K562 (cell line): ENCODE data around the gene TRMT10A. TPM values are rescaled to one million over a fixed set of nuclear protein-coding genes. Genes with fewer than 3 reads are reported as not detected.

Experiments used
- ATAC-seq: fragments of 200-7000 bp; cut with Tn5 transposase; 3 replicates; pipeline ENCODE4 v1.9.1; 2020; ENCODE audit warnings: moderate library complexity
- BruUV-seq: library from RNA; stranded (reverse); fragments of 400-500 nt; replicated peaks from 2 replicates; lab custom pipeline; 2021; lab: Mats Ljungman, UMichigan
- CTCF ChIA-PET: fragments of 300-600 bp; formaldehyde crosslinking; extraction: SDS; loops from one replicate; lab custom pipeline; 2021; ENCODE audit warnings: low intra/inter-chr PET ratio; lab: Yijun Ruan, JAX
- POLR2A ChIA-PET: fragments of 300-600, 350-650 bp; sonication (Branson Sonifier 250); formaldehyde crosslinking; extraction: SDS; loops from one replicate; lab custom pipeline; 2021; ENCODE audit warnings: antibody characterized with exemption, inconsistent platforms; lab: Yijun Ruan, JAX
- DNase-seq, 4 experiments: peaks; one replicate each; pipeline versions ENCODE4 v3.0.0 to v3.0.0-alpha.2; 2011 to 2018; ENCODE audit warnings: low spot score in 3 of 4, mixed read lengths in 3 of 4; ENCODE audit errors: extremely low read depth in 1 of 4
- FAIRE-seq: peaks from 2 replicates; lab custom pipeline; 2011; peaks lifted over from hg19 to GRCh38; lab: Jason Lieb, UNC
- H2AFZ ChIP-seq: 2 replicates; pipeline ENCODE4 v1.6.0; 2011; ENCODE audit warnings: low read depth, low read length, control low read depth, inconsistent platforms
- H3K27ac ChIP-seq: fragments of 200-600 bp; 3 replicates; pipeline ENCODE4 v1.8.0; 2011; ENCODE audit warnings: low read depth, mild to moderate bottlenecking, control low read depth, inconsistent platforms, low read length, moderate library complexity, mixed read lengths; ENCODE audit errors: extremely low read depth
- H3K27me3 ChIP-seq, 2 experiments: fragments of 300-600 bp in 1 of 2; 2 replicates in 1 of 2; 3 replicates in 1 of 2; pipeline versions ENCODE4 v1.6.0 to v1.8.0; 2011; ENCODE audit warnings: inconsistent platforms in 2 of 2, low read length in 2 of 2, mild to moderate bottlenecking in 1 of 2, mixed read lengths in 1 of 2, moderate library complexity in 1 of 2; ENCODE audit not compliant: control insufficient read depth in 2 of 2, insufficient read depth in 2 of 2
- H3K36me3 ChIP-seq: fragments of 300-600 bp; 3 replicates; pipeline ENCODE4 v1.8.0; 2011; ENCODE audit warnings: mild to moderate bottlenecking, low read length, inconsistent platforms; ENCODE audit not compliant: control insufficient read depth, insufficient read depth
- H3K4me1 ChIP-seq, 2 experiments: fragments of 200-600 bp in 1 of 2; replicated peaks in 1 of 2; 2 replicates in 1 of 2; 3 replicates in 1 of 2; pipeline versions ENCODE4 v1.5.1 to v1.8.0; 2011; ENCODE audit warnings: inconsistent platforms in 2 of 2, low read length in 2 of 2, mild to moderate bottlenecking in 1 of 2, mixed read lengths in 1 of 2, moderate library complexity in 1 of 2; ENCODE audit not compliant: control insufficient read depth in 2 of 2, insufficient read depth in 2 of 2
- H3K4me2 ChIP-seq: 2 replicates; pipeline ENCODE4 v1.6.1; 2011; ENCODE audit warnings: low read length, control low read depth, inconsistent platforms, mixed read lengths; ENCODE audit not compliant: insufficient read depth
- H3K4me3 ChIP-seq: fragments of 200-600 bp; sonication (generic), shearing (Covaris generic); 2 replicates; pipeline ENCODE4 v1.5.1; 2016; ENCODE audit warnings: control low read depth, inconsistent platforms
- H3K79me2 ChIP-seq: fragments of 200-600 bp; 3 replicates; pipeline ENCODE4 v1.8.0; 2011; ENCODE audit warnings: low read length, inconsistent platforms; ENCODE audit not compliant: control insufficient read depth, insufficient read depth
- H3K9ac ChIP-seq, 2 experiments: 2 replicates each; pipeline versions ENCODE4 v1.6.0 to v1.6.1; 2011; ENCODE audit warnings: low read depth in 2 of 2, low read length in 2 of 2, control low read depth in 1 of 2, inconsistent platforms in 1 of 2, mild to moderate bottlenecking in 1 of 2, mixed read lengths in 1 of 2; ENCODE audit not compliant: insufficient read depth in 1 of 2
- H3K9me1 ChIP-seq: one replicate; pipeline ENCODE4 v1.6.0; 2011; ENCODE audit warnings: inconsistent platforms, mild to moderate bottlenecking, low read length, moderate library complexity; ENCODE audit not compliant: control insufficient read depth, insufficient read depth
- H3K9me3 ChIP-seq: replicated peaks from 2 replicates; pipeline ENCODE4 v1.5.1; 2011; ENCODE audit warnings: low read depth, low read length, inconsistent platforms; ENCODE audit not compliant: control insufficient read depth, insufficient read depth
- H4K20me1 ChIP-seq: replicated peaks from 2 replicates; pipeline ENCODE4 v1.6.1; 2011; ENCODE audit warnings: low read length, inconsistent platforms, mixed read lengths; ENCODE audit not compliant: control insufficient read depth, insufficient read depth
- CBX3 ChIP-seq, 2 experiments: IDR thresholded peaks; 1 replicate in 1 of 2; 2 replicates in 1 of 2; pipeline ENCODE4 v1.6.1; 2012; ENCODE audit warnings: inconsistent platforms in 2 of 2, low read length in 2 of 2, borderline replicate concordance in 1 of 2, control low read depth in 1 of 2
- LEF1 ChIP-seq: fragments of 450-650 bp; IDR thresholded peaks from 2 replicates; pipeline ENCODE4 v1.6.1; 2016; ENCODE audit warnings: mild to moderate bottlenecking
- MLLT1 ChIP-seq, 2 experiments: fragments of 450-650 bp; IDR thresholded peaks; 2 replicates each; pipeline ENCODE4 v1.6.1; 2016
- NELFE ChIP-seq: IDR thresholded peaks from 2 replicates; pipeline ENCODE4 v1.6.1; 2011; ENCODE audit warnings: mild to moderate bottlenecking; ENCODE audit not compliant: insufficient read depth, insufficient read length
- PCBP2 ChIP-seq: fragments of 200-400 bp; formaldehyde crosslinking; IDR thresholded peaks from 2 replicates; pipeline ENCODE4 v1.6.1; 2018; ENCODE audit warnings: low read length, low read depth, mild to moderate bottlenecking, moderate library complexity; ENCODE audit not compliant: poor library complexity, severe bottlenecking
- PHF21A ChIP-seq: fragments of 450-650 bp; IDR thresholded peaks from 2 replicates; pipeline ENCODE4 v1.6.1; 2017; ENCODE audit warnings: low read depth, borderline replicate concordance
- SNIP1 ChIP-seq: fragments of 450-650 bp; IDR thresholded peaks from 2 replicates; pipeline ENCODE4 v1.7.1; 2017; ENCODE audit warnings: low read depth, mild to moderate bottlenecking
- TRIM25 ChIP-seq: fragments of 450-650 bp; IDR thresholded peaks from 2 replicates; pipeline ENCODE4 v1.7.0; 2016; ENCODE audit warnings: borderline replicate concordance
- ZMIZ1 ChIP-seq, 2 experiments: fragments of 150-350 bp in 1 of 2; IDR thresholded peaks; 2 replicates each; pipeline ENCODE4 v1.6.1; 2012 to 2016; ENCODE audit warnings: low read depth in 2 of 2, low read length in 2 of 2, mild to moderate bottlenecking in 1 of 2, moderate library complexity in 1 of 2
- ZNF76 ChIP-seq: fragments of 250-450 bp; sonication (Bioruptor Pico); IDR thresholded peaks from 2 replicates; pipeline ENCODE4 v1.4.0; 2020; ENCODE audit warnings: mild to moderate bottlenecking, moderate library complexity, borderline replicate concordance
- WGBS: fragments of 100-300 bp; shearing (Covaris generic); methylation state at CpG from one replicate; pipeline ENCODE4 v1.1.6; 2016; ENCODE audit warnings: low coverage, mixed read lengths; ENCODE audit not compliant: insufficient coverage; ENCODE audit errors: missing lambda C conversion rate; 5-methylcytosine and 5-hydroxymethylcytosine counted together
- in situ Hi-C: fragments of 300-500 bp; cut with MboI; formaldehyde crosslinking; loops from 4 replicates; pipeline ENCODE4 v1.15.0; 2018; ENCODE audit warnings: inconsistent platforms, mixed read lengths
- intact Hi-C: fragments of 100-400 bp; cut with micrococcal nuclease; formaldehyde crosslinking; loops from 2 replicates; pipeline ENCODE4 v1.14.2; 2022
- polyA plus RNA-seq, 8 experiments: library from polyadenylated mRNA; depleted of rRNA in 4 of 8; stranded (reverse) in 5 of 8; unstranded in 3 of 8; fragments of >200 nt; fragmentation: Nextera tagmentation in 2 of 8; fragmentation: Illumina TruSeq in 1 of 8; extraction: Ambion mirVana in 2 of 8; extraction: Trizol in 1 of 8; gene quantifications; 2 replicates each; pipeline versions ENCODE4 v1.2.1 to v1.2.3, GENCODE V29; 2011 to 2014; ENCODE audit warnings: inconsistent platforms in 1 of 8, missing spikeins in 1 of 8
- total RNA-seq, 7 experiments: library from RNA; depleted of rRNA in 6 of 7; stranded (reverse); fragments of >200 nt in 6 of 7; fragmentation: Illumina TruSeq in 2 of 7; extraction: Trizol in 2 of 7; gene quantifications; 2 replicates each; pipeline versions ENCODE4 v1.2.1 to v1.2.3, GENCODE V29; 2011 to 2021; ENCODE audit warnings: low replicate concordance in 1 of 7

The TRMT10A gene
- total and polyA plus RNA-seq, 9 of the 15 experiments (the other 6 are each of a cell fraction or from before 2014, with no cell fraction given), result 6.5 to 16.1 (median 12.7) TPM

- no peaks in the 10 kb centered on the region for H3K4me1 ChIP-seq
- TF ChIP-seq NELFE, result no peak
- CTCF ChIA-PET, result no interaction called here
- no peaks in the 10 kb centered on the region for H3K36me3 ChIP-seq
- ATAC-seq (no peak), FAIRE-seq (no peak), DNase-seq (no peak)
- POLR2A ChIA-PET, result no interaction called here
- no peak overlapping the region for H3K4me2 ChIP-seq
- no peak overlapping the region for H2AFZ ChIP-seq
- in situ Hi-C loops (no loop called here), intact Hi-C loops (no loop called here)
- H3K4me3 ChIP-seq, result no peak overlapping the region
- no peak overlapping the region for H3K27ac ChIP-seq
- no peaks in the 10 kb centered on the region for H3K9me3 ChIP-seq
- no peaks in the 10 kb centered on the region for H3K9me1 ChIP-seq
- no peaks in the 10 kb centered on the region for H3K79me2 ChIP-seq
- no peaks in the 10 kb centered on the region for H3K27me3 ChIP-seq
- no TSS peak for BruUV-seq
- no peak overlapping the region for H3K9ac ChIP-seq
- no peaks in the 10 kb centered on the region for H4K20me1 ChIP-seq
Measured at GRCh38 chr4:99587309-99587708, 23.5 kb upstream of the TRMT10A start.

- ChIA-PET CTCF (no interaction called here), POLR2A (no interaction called here)
- intact Hi-C loops, result no loop called here
- Histone ChIP-seq H3K27ac (no peak overlapping the region), H3K9ac (no peak overlapping the region), H3K27me3 (no peaks in the 10 kb centered on the region; a peak in 1 of 5 replicates), H3K4me3 (no peak overlapping the region), H2AFZ (no peak overlapping the region), H3K79me2 (no peaks in the 10 kb centered on the region), H4K20me1 (no peaks in the 10 kb centered on the region), H3K36me3 (no peaks in the 10 kb centered on the region), H3K9me1 (no peaks in the 10 kb centered on the region), H3K4me1 (no peaks in the 10 kb centered on the region), H3K4me2 (no peak overlapping the region), H3K9me3 (no peaks in the 10 kb centered on the region)
- ATAC-seq, result no peak
- FAIRE-seq, result no peak
- WGBS, result 0% methylated on average over 1 of the region's 1 CpG
- no peak for DNase-seq
- in situ Hi-C loops, result no loop called here
- no TSS peak for BruUV-seq
- no peak for TF ChIP-seq LEF1
- no peak for TF ChIP-seq TRIM25
- no peak for TF ChIP-seq ZMIZ1 (IDR thresholded peaks at IDR 0.05; ENCODE audit: low read depth in 2 of 2, low read length in 2 of 2)
- no peak for TF ChIP-seq CBX3 (IDR thresholded peaks at IDR 0.05; ENCODE audit: borderline replicate concordance in 1 of 2, low read length in 2 of 2)
- no peak for TF ChIP-seq PCBP2
- no peak for TF ChIP-seq SNIP1
- TF ChIP-seq MLLT1 (IDR thresholded peaks at IDR 0.05), result no peak
- TF ChIP-seq ZNF76 (CRISPR knock-in tag), result no peak
- TF ChIP-seq PHF21A, result no peak
Measured at GRCh38 chr4:99586797-99587196, 23.0 kb upstream of the TRMT10A start.
